GM12873 (cell line): ENCODE measurements around the gene CIAO2B.

Source experiments
- TF ChIP-seq, protein P1 (sequence below): IDR thresholded peaks from 2 replicates; pipeline ENCODE4 v1.5.1; 2012; ENCODE audit warnings: low read depth, mild to moderate bottlenecking, moderate library complexity, low read length, control low read depth; ENCODE audit not compliant: insufficient read depth; ENCODE audit errors: missing control alignments

Gene CIAO2B

DNA sequence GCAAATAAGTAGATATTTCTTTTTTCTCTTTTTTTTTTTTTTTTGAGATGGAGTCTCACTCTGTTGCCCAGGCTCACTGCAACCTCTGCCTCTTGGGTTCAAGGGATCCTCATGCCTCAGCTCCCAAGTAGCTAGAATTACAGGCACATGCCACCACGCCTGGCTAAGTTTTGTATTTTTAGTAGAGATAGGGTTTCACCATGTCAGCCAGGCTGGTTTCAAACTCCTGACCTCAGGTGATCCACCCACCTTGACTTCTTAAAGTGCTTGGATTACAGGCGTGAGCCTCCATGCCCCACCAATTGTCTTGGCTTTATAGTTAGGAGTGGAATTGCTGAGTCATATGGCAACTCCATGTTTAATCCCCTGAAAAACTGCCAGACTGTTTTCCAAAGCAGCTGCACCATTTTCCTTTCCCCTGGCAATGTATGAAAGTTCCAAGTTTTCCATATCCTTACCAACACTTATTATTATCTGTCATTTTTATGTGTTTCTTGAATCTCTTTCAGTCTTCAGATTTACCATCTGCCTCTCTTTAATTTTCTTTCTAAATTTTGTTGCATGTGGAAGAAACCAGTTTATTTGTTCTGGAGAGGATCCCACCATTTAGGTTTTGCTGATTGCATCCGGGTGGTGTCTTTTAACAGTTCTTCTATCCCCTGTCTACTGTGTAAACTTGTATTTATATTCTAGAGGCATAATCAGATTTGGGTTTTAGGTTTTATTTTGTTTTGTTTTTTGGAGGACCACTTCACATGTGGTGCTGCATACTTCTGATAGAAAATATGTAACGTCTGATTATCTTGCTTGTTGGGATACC, 17.0 kb upstream of the CIAO2B start:
- TF ChIP-seq, protein P1, sequence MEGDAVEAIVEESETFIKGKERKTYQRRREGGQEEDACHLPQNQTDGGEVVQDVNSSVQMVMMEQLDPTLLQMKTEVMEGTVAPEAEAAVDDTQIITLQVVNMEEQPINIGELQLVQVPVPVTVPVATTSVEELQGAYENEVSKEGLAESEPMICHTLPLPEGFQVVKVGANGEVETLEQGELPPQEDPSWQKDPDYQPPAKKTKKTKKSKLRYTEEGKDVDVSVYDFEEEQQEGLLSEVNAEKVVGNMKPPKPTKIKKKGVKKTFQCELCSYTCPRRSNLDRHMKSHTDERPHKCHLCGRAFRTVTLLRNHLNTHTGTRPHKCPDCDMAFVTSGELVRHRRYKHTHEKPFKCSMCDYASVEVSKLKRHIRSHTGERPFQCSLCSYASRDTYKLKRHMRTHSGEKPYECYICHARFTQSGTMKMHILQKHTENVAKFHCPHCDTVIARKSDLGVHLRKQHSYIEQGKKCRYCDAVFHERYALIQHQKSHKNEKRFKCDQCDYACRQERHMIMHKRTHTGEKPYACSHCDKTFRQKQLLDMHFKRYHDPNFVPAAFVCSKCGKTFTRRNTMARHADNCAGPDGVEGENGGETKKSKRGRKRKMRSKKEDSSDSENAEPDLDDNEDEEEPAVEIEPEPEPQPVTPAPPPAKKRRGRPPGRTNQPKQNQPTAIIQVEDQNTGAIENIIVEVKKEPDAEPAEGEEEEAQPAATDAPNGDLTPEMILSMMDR = no peak

DNA sequence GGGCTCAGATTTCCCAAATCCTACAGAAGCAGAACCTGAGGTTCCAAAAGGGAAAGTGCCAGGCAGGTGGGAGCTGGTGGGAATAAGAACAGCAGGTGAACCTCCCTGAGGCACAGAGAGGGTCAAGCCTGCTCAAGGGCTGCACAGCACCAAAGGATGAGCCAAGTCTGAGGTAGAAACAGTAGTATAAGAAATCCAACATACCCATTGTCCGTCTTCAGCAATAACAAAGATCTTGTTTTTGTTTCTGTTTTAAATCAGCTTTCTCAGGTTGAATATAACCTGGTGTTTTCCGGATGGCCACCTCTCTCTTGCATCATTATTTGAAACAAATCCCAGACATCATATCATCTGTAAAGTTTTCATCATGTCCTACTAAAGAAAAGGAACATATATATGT, 16.2 kb upstream of the CIAO2B start:
- TF ChIP-seq, protein P1 = no peak

DNA sequence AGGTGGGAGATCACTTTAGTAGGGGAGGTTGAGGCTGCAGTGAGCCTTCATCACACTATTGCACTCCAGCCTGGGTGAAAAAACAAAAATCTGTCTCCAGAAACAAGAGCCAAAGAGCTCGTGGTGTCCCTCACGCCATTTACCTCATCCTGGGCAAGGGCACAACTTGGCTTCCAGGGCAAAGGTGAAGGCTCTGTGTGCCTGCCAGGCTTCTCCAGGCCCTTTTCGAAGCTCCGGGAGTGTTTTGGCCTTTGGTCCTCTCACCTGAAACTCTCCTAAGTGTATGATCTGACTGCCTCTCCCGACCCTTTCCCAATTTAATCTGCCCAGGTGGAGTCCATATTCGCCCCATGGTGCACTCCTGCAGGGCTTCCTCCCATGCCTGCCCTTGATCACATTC, 15.3 kb upstream of the CIAO2B start:
- TF ChIP-seq, protein P1 = no peak

DNA sequence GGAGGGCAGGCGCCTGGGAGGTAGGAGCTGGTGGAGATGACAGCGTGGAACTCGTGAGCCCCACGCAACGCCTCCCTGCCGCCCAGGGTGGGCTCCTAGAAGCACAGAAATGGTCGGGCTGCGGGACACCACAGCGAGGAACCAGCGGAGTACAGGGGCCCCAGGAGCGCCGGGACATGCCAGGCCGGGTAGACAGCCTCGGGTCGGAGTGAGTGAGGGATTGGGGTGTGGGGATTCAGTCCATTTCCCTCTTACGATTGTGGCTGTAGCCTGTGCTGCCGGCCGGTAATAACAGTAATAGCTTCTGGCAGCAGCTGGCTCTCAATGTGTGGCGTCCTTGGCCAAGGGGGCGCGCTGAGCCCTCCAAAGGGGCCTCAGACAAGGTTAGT, 14.6 kb upstream of the CIAO2B start:
- TF ChIP-seq, protein P1 = no peak

DNA sequence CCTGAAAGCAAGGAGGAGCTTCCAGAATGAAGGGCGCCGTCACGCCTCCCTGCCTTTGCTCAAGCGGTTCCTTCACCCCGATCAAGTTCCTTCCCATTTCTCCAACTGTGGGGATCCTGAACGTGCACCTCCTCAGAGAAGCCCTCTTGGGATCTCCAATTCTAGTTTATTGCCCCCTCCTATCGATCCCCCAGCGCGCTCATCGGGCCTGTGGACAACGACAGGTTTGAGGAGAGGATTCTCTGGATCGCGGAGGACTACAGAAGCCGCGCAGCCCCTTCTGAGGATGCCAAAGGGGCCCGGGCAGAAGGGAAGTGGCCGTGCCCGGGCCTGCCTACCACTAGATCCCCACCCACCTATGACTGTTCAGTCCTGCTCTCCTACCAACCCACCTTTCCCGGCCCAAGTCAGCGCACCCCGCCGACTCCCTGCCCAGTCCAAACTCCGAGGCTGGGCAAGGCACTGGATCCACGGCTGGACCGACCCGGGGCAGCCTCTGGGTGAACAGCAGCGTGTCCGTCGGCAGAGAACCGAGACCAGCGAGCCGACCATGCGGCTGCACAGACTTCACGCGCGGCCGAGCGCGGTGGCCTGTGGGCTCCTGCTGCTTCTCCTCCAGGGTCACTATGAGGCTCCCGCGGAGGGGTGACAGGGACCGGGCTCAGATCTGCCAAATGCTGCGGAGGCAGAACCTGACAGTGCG, 14.1 kb upstream of the CIAO2B start:
- TF ChIP-seq, protein P1 = no peak

DNA sequence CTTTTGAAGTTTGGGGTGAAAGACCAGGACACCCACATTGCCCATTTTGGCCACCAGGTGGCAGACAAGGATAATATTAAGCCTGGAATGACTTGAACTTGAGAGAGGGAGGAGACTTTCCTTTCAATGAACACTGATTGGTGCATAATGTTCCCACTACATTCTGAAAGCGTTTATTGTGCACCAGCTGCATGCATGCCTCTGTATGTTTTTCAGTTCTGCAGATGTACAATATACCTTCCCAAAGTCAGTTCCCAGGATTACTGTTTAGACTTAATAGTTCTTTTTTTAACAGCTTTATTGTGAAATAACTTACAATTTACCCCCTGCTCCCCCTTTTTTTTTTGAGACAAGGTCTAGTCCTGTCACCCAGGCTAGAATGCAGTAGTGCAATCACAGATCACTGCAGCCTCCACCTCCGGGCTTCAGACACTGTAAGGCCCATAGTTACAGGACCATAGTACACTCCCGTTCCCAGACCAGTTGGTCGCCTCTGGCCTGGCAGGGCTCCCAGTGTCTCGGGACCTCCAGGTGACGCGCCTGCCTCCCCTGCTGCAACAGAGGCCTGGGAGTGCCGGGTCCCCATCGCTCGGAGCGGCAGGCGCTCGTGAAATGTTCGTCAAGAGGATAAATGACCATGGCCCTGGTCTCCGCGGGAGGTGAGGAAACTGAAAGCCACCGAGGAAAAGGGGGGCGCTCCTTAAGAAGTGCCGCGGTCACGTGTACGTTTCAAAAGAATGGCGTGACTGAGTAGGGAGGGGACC, 13.3 kb upstream of the CIAO2B start:
- TF ChIP-seq, protein P1 = peak; percentile 80

DNA sequence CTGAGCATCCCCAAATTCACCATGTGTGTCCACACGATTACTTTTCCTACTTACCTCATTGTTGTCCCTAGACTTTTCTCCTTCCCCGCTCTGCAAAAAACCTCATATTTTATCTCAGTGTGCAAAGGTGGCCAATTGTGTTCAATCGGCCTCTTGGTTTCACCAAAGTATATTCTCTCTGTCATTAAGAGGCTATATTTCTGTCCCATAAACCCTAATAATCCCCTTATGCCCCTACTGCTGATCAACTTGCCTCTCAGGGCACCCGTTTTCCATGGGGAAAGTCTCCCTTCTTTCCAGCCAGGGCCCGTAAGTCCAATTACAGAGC, 12.7 kb upstream of the CIAO2B start:
- TF ChIP-seq, protein P1 = no peak
